Activated T-cell treated with anti-CD3 and anti-CD28 coated beads, Interleukin-2, amount 50 U/mL, for 48 hours (primary cell): Measurements from ENCODE around the gene USP14.

Source experiments
- DNase-seq, 2 experiments: peaks; one replicate each; pipeline ENCODE4 v3.0.0-alpha.2; 2020

USP14 gene

GRCh38 chr18:231563-231962 is 73.2 kb downstream of the USP14 start:
- no peak for DNase-seq

DNA sequence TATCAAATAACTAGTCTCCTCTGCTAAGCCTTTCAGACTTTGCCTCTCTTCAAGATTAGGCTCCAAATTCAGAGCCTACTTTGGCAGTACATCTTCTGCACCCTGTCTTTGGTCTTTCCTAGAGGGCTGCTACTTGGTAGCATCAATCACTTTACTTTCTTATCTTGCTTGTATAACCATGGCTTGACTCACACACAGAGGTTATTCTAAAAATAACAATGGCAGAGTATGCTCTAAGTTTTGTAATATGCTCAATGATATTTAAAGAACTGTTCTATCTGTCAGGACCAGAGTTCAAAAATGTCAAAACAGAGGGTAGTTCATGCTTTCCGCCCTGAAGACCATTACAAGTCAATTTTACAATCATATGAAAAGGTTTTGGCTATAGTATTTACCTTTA is 81.8 kb downstream of the USP14 start:
- DNase-seq, result no peak

DNA sequence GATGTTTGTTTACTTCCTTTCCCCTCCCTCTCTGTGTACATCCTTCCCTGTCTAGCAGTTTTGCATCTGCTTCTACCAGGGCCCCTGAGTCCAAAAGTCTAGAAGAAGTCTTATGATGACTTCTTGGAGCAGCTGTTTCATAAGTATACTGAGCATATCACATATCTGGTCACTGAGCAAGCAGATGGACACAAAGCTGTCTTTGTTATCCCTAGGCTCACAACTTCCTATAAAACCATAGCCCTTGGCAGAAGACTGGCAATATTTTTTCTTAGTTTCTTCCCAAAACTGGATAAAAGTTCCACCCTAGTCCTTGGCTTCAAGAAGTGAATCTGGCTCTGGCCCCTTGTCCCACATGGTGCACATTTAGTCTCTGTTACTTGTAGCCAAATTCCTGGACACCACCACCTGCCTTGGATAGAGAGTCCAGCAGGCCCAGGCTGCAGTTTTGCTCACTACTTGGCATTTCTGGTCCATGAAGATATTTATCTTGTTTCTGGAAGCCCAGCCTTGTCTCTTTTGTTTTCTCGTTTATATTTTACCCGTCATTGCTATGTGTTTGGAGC is 87.0 kb downstream of the USP14 start:
- no peak for DNase-seq

- DNase-seq, result no peak
Observed at GRCh38 chr18:248053-248452, 89.7 kb downstream of the USP14 start.

DNA sequence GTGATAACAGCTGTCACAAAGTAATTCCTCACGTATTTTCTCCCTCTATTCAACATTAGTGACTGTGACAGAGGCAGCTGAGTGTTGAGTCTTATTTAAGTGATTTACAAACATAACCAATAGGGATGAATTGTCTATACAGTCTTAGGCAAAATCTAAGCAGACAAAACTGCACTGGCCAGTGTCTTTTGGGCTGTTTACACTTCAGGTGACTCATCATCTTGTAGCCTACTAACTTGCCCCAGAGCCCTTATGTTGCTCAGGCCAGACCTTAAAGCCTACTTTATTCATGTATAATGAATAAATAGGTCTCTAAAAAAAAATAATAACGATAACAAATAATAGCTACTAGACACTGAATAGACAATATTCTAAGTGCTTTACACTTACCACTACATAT is 92.3 kb downstream of the USP14 start:
- no peak for DNase-seq

DNA sequence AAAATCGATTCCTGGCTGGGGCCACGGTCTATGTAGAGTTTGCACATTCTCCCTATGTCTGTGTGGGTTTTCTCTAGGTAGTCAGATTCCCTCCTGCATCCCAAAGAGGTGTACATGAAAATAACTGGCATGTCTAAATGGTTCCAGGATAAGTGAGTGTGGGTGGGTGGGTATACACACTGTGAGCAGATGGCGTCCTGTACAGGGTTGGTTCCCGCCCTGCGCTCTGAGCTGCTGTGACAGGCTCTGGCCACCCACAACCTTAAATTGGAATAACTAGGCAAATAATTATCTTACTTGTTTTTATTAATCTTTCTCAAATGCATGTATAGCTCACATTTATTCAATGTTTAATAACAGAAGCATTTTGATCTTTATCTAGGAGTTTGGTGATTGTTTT is 93.2 kb downstream of the USP14 start:
- DNase-seq, result no peak

GRCh38 chr18:253121-253520 is 94.8 kb downstream of the USP14 start:
- no peak for DNase-seq

DNA sequence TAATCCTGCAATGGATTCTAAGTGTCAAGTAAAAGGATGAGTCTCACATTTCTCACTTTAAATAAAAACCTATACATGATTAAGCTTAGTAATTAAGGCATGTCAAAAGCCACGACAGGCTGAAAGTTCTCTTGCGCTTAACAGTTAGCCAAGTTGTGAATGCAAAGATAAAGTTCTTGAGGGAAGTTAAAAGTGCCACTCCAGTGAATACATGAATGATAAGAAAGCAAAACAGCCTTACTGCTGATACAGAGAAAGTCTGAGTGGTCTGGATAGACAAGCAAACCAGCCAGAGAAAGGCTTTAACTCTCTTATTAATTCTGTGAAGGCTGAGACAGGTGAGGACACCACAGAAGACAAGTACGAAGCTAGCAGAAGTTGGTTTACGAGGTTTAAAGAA is 96.8 kb downstream of the USP14 start:
- DNase-seq, result no peak

DNA sequence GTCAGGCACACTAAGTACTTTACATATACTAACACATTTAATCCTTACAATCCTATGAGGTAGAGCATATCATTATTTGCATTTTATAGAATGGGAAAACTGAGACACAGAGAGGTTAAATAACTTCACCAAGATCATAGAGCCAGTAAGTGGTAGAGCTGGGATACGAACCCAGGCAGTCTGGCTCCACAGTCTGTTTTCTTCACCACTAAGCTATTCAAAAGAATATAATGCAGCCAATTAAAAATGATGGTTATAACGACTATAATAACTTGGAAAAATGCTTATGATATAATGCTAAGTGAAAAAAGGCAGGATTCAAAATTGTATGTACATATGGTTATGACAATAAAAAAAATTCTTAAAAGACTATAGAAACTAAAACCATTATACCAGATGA is 102.2 kb downstream of the USP14 start:
- DNase-seq, result no peak

DNA sequence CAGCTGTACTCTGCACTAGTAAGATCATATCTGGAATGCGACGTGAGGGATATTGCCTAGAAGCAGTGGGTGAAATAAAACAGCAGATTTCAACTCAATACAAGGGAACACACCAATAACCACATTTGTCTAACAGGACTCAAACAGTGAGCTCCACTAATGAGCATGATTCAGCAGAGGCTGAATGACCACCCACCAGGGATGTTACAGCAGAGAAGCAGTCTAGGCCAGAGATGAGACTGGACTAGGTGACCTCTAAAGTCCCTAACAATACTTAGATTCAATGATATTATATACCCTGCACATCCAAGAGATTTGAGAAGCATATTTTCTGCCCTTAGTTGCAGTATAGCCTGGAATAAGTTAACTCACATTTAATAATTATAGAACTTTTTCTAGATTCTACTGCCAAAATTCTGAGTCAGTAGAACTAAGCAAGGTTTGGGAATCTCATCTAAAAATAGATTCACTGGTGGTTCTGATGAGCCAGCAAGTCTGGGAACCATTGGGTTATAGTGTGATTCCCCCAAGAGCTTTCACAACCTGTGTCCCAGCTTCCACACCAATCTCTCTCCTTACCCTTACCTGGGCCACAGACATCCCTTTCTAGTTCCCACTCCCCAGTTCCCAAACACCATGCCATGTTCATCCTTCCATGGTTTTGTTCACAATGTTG is 103.2 kb downstream of the USP14 start:
- no peak for DNase-seq
